ENCODE measurements around the gene UGT1A1.

UGT1A1 gene

DNA sequence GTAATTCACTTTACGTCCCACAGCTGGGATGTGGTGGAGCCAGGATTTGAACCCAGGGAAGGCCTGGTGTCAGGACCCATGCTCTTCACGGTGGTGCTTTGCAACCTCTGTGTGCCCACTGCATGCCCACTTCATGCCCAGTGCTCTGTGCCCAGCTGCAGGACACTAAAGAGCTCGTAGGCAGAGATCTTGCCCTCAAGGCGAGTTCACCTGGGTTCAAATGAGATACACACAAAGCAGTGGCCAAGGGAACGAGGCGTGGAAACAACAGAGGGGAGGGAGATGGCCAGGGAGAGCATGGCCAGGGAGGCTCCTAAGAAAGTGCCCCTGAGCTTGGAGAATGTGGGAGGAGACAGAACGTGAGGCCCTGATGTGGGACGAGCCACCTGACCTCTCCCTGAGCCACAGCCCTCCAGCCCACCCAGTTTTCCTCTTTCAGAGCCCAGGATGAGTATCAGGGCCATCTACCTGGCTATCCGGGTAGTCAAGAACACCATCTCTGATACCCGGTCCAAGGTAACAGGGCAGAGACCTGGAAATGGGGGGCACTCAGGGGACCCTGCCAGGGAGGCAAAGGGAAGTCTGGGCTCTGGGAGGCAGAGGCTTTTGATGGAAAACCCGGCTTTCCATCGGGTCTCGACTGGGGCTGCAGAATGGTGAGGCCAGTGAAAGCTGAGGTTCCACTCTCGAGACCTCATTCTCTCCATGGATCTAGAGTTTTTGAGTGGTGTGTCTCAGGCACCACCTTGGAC is 38.4 kb downstream of the UGT1A1 start:
- DNase-seq (ENCODE audit: low read depth), result no peak

- no peak for DNase-seq (ENCODE audit: low read depth)
Measured at GRCh38 chr2:233799087-233799665, 39.1 kb downstream of the UGT1A1 start.

GRCh38 chr2:233799716-233800115 is 39.6 kb downstream of the UGT1A1 start:
- DNase-seq (ENCODE audit: low read depth), result no peak

DNA sequence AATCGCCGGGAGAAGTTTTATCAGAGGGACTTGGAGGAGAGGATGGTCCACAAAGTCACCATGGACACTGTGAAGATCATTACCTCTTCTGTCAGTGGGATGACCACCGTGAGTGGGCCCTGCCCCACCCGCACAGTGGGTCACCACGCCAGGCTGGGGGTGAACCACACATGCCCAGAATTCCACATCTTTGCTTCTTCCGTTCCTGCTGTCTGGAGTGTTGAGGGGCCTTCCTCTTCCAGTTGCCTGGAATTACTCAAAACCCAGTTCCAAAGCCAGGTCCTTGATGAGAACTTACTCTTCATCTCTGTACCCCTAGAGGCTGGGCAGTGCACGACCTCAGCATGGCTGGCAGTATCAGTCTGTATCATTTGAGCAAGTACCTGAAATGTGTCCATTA is 40.1 kb downstream of the UGT1A1 start:
- no peak for DNase-seq (ENCODE audit: low read depth)

GRCh38 chr2:233801357-233802131 is 41.5 kb downstream of the UGT1A1 start:
- DNase-seq (ENCODE audit: low read depth), result no peak

DNA sequence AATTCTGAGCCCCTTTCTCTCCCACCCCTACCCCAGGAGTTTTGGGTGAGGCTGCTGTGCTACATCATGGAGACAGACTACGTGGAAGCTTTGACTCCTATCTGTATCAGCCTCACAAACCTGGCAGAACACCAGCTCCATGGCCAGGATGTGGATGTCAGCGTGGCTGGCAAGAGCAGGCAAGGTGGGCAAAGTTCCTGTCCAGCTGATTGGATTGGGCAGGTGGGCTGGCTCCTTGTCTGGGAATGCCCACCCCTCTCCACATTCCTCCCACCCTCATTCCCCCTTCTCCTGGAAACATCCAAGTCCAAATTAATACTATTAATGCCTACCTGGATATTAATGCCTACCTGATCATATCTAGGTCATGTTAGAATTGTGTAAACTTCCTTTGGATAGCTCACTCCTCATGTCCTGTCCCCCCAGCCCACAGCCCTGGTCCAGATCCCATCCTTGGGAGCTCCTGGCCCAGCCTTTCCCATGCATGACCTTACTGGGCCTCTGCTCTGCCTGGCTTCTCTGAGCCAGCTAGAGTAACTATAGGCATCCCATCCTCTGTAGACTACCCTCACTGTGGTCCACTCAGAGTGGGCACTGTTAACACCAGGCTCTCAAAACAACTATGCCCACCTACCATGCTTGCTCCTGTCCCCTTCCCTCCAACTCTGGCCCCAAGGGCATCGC is 42.2 kb downstream of the UGT1A1 start:
- DNase-seq (ENCODE audit: low read depth), result no peak

- no peak for DNase-seq (ENCODE audit: low read depth)
Measured at GRCh38 chr2:233803292-233803911, 43.3 kb downstream of the UGT1A1 start.

DNA sequence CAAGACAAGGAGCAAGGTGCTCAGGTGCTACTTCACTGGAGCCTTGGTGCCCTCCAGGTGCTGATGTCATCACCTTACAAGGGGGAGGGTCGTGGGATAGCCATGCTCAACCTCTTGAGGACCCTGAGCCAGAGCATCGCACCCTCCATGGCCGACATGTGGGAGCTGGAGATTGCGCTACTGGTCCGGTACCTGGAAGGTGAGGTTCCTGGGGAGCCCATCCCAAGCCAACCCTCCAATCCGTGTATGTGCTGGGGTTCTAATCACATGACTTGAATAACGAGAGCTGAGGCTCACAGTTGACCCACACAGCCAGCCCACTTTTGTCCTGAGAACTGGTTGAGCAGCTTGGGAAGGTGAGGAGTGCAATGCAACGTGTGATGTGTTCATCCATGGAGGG is 43.9 kb downstream of the UGT1A1 start:
- no peak for DNase-seq (ENCODE audit: low read depth)

DNA sequence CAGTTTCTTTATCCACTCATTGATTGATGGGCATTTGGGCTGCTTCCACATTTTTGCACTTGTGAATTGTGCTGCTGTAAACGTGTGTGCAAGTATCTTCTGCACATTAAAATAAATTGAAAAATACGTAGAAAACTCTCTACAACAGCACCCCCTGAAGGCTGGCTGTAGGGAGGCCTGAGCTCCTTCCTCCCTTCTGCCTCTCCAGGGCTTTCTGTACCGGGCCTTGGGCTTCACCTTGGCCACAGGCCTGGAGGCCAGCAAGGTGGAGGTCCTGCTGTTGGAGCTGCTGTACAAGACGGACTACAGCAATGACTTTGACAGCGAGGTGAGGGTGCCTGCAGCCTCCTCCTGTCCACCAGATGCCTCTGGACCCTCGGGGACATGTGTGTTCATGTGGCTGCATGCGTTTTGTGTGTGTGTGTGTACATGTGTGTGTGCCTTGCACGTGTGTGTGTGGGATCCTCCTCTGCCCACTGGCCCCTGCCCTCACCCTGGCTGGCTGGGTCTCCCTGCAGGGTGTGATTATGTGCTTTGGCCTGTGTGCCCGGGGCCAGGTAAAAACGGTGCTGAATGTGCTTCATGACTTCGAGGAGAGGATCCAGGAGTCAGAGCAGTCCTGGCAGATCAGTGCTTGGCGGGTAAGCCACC is 47.3 kb downstream of the UGT1A1 start:
- no peak for DNase-seq (ENCODE audit: low read depth)

- DNase-seq (ENCODE audit: low read depth), result no peak
Measured at GRCh38 chr2:233807966-233808935, 48.2 kb downstream of the UGT1A1 start.

GRCh38 chr2:233810385-233810784 is 50.3 kb downstream of the UGT1A1 start:
- DNase-seq (ENCODE audit: low read depth), result no peak

- DNase-seq (ENCODE audit: low read depth), result no peak
Measured at GRCh38 chr2:233811087-233811486, 51.0 kb downstream of the UGT1A1 start.

DNA sequence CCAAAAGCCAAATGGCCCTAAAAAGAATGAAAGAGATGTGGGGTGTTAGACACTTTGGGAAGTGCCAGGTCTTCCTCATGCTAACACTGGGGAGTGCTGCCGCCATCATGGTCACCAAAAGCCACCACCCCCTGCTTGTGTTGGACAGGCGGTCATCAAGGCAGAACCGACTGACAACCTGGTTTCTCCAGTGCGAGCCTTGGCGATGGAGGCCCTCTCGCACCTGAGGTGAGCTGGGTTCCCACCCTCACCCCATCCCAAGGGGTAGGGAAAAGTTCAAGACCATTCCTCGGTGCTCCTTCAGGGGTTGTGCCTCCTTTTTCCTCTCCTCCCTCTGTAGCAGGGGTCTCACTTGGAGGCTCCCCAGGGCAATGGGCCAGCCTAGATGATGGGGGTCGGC is 51.7 kb downstream of the UGT1A1 start:
- no peak for DNase-seq (ENCODE audit: low read depth)

DNA sequence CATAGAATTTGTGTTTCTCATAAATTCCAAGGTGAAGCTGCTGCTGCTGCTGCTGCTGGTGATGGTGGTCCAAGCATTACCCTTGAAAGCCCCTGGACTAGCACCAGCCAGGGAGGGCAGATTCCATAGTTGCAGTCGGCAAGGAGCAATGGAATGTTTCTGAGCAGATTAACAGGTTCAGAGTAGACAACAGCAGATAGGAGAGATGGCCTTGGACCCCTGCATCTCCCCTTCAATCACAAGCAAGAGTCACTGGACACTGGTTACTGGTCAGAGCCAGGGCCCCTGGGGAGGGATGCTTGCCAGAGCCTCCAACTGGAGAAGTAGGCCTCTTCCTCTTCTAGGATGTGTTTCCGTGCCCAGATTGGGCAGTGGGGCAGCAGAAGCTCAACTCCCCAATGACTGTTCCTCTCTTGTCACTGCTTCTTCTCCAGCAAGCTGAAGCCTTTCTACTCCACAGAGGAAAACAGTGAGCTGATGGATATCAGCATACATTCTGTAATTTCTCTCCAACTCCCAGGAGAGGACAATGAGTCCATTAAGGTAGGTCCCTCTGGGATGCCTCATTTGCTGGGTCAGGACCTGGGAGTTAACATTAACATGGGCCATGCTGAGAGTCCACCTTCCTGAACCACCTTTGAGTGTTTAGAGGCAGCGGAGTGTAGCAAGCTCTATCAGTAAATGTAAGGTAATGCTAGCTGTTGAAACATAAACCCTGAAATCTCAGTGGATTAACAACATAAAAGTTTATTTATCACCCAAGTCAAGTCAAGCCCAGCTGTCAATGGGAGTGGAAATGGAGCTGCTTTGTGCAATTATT is 53.4 kb downstream of the UGT1A1 start:
- no peak for DNase-seq (ENCODE audit: low read depth)

DNA sequence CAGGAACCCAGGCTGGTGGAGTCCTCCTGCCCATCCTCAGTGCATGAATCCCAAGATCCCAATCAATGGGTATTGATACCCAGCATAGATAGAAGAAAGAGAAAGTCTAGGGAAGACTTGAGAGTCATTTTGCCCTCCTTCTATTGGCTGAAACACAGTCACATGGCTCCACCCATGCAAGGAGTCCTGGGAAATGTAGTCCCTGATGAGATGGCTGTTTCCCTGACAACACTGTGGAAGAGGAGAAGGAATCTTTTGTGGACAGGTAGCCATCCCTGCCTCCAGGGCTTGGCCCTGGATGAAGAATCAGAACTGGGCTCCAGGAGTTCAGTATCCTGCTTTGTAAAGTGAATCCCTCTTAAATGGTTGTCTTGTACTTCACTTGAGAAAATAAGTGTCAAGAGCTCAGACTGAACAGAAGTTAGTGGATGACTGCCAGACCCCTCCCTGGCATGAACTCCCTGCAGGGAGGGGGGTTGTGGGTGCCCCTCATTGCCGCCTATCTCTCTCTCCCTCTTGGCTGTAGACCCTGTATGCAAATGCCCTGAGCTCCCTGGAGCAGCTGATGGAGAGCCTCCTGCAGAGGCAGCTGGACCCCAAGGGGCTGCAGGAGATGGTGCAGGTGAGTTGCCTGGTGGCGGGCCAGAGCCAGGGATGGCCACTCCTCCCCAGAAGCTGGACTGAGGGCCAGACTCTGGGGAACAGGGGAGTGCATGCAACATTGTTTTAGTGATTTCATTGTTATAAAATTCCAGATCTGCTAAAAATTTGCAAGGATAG is 54.2 kb downstream of the UGT1A1 start:
- DNase-seq (ENCODE audit: low read depth), result no peak

GRCh38 chr2:233815861-233816260 is 55.8 kb downstream of the UGT1A1 start:
- no peak for DNase-seq (ENCODE audit: low read depth)

DNA sequence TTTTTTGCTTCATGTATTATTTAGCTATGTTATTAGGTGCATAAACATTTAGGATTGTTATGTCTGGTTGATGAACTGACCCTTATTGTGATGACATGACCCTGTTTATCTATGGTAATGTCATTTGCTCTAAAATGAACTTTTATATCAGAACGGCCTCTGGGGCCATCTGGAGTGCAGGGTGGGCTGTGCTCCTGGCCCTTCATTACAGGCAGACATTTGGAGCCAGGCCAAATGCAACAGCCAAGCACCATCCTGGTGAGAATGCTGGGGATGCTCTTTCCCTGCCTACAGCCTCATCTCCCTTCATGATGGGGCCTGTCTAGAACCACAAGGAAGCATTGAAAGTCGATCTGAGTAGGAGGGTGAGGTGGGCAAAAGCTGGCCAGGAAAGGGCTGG is 56.3 kb downstream of the UGT1A1 start:
- DNase-seq (ENCODE audit: low read depth), result no peak

- DNase-seq (ENCODE audit: low read depth), result no peak
Measured at GRCh38 chr2:233816771-233817170, 56.7 kb downstream of the UGT1A1 start.
